DND-41 (cell line): Measurements from ENCODE around the gene SOD1.

Experiments
- ATAC-seq: fragments of 200-7000 bp; cut with Tn5 transposase; 3 replicates; pipeline ENCODE4 v1.9.1; 2021; ENCODE audit warnings: low read depth; ENCODE audit not compliant: insufficient read depth
- DNase-seq: peaks from one replicate; pipeline ENCODE4 v3.0.0-alpha.2; 2020
- H2AFZ ChIP-seq: 2 replicates; pipeline ENCODE4 v1.6.0; 2012; ENCODE audit warnings: low read depth, low read length
- H3K27ac ChIP-seq: 2 replicates; pipeline ENCODE4 v1.5.1; 2012; ENCODE audit warnings: low read length, inconsistent platforms
- H3K27me3 ChIP-seq: fragments of 200-600 bp; sonication (generic); 2 replicates; pipeline ENCODE4 v1.6.0; 2012; ENCODE audit warnings: low read length, mild to moderate bottlenecking, inconsistent platforms; ENCODE audit not compliant: insufficient read depth, poor library complexity
- H3K36me3 ChIP-seq: 2 replicates; pipeline ENCODE4 v1.5.1; 2012; ENCODE audit warnings: low read length, inconsistent platforms; ENCODE audit not compliant: insufficient read depth
- H3K4me1 ChIP-seq: 2 replicates; pipeline ENCODE4 v1.5.1; 2012; ENCODE audit warnings: mild to moderate bottlenecking, low read length; ENCODE audit not compliant: insufficient read depth
- H3K4me2 ChIP-seq: 2 replicates; pipeline ENCODE4 v1.6.0; 2012; ENCODE audit warnings: mild to moderate bottlenecking, moderate library complexity, low read length, inconsistent platforms; ENCODE audit not compliant: insufficient read depth
- H3K4me3 ChIP-seq, 2 experiments: fragments of 200-600 bp in 1 of 2; shearing (Covaris generic) in 1 of 2; 2 replicates each; pipeline ENCODE4 v1.5.1; 2012 to 2016; ENCODE audit warnings: inconsistent platforms in 2 of 2, low read length in 2 of 2, mild to moderate bottlenecking in 2 of 2, low read depth in 1 of 2, moderate library complexity in 1 of 2
- H3K79me2 ChIP-seq: 2 replicates; pipeline ENCODE4 v1.6.0; 2012; ENCODE audit warnings: low read length, inconsistent platforms; ENCODE audit not compliant: insufficient read depth
- H3K9ac ChIP-seq: 2 replicates; pipeline ENCODE4 v1.6.0; 2012; ENCODE audit warnings: low read depth, mild to moderate bottlenecking, inconsistent platforms, low read length, moderate library complexity
- H3K9me3 ChIP-seq: 2 replicates; pipeline ENCODE4 v1.5.1; 2012; ENCODE audit warnings: low read length, moderate library complexity, mild to moderate bottlenecking, inconsistent platforms; ENCODE audit not compliant: insufficient read depth, severe bottlenecking
- H4K20me1 ChIP-seq: 2 replicates; pipeline ENCODE4 v1.6.0; 2012; ENCODE audit warnings: low read length; ENCODE audit not compliant: insufficient read depth
- CTCF ChIP-seq: IDR thresholded peaks from 2 replicates; pipeline ENCODE4 v1.5.1; 2012; ENCODE audit warnings: borderline replicate concordance, low read length, moderate library complexity, mild to moderate bottlenecking; ENCODE audit not compliant: poor library complexity, severe bottlenecking; ENCODE audit errors: extremely low read depth
- EZH2 ChIP-seq: IDR thresholded peaks from 3 replicates; pipeline ENCODE4 v1.6.1; 2012; ENCODE audit warnings: borderline replicate concordance, low read depth, mild to moderate bottlenecking, moderate library complexity, low read length, inconsistent platforms; ENCODE audit not compliant: severe bottlenecking

The SOD1 gene

GRCh38 chr21:31667132-31667531 is 7.6 kb downstream of the SOD1 start:
- H2AFZ ChIP-seq, result no peak overlapping the region
- H3K4me2 ChIP-seq, result no peak overlapping the region
- no peak for ATAC-seq
- peaks cover 85% of the 10 kb centered on the region for H3K36me3 ChIP-seq
- H3K27me3 ChIP-seq, result no peaks in the 10 kb centered on the region
- H3K9ac ChIP-seq, result no peak overlapping the region
- DNase-seq, result no peak
- H3K9me3 ChIP-seq, result no peaks in the 10 kb centered on the region
- H3K79me2 ChIP-seq, result peaks cover 40% of the 10 kb centered on the region
- H4K20me1 ChIP-seq, result peaks cover 30% of the 10 kb centered on the region; the same call in 1 of the 2 replicates
- no peak overlapping the region for H3K27ac ChIP-seq
- TF ChIP-seq EZH2 (no peak), CTCF (no peak)
- peaks cover 40% of the 10 kb centered on the region for H3K4me1 ChIP-seq
- no peak overlapping the region for H3K4me3 ChIP-seq

DNA sequence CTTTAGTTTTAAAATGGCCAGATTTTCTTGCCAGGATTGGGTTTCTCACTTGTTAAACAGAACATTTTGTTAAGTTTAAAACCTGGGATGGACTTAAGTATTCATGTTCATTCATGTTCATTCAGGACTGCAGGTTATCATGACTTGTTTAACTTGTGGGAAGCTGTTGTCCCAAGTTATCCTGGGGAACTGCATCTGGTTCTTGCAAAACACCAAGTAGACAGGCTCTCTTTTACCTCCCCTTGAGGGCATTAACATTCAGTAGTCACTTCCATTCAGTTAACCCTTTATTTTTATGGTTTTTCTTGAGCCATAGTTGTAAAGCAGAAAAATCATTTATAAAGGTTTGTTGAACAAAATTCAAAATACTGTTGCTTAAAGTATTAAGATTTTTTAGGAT is 8.1 kb downstream of the SOD1 start:
- no peak overlapping the region for H3K27ac ChIP-seq
- no peak overlapping the region for H2AFZ ChIP-seq
- peaks cover 35% of the 10 kb centered on the region for H3K4me1 ChIP-seq
- no peak overlapping the region for H3K4me2 ChIP-seq
- H3K36me3 ChIP-seq, result peaks cover 86% of the 10 kb centered on the region
- no peak for TF ChIP-seq CTCF
- no peak for TF ChIP-seq EZH2
- H3K27me3 ChIP-seq, result no peaks in the 10 kb centered on the region
- peaks cover 28% of the 10 kb centered on the region; the same call in 1 of the 2 replicates for H4K20me1 ChIP-seq
- ATAC-seq (no peak), DNase-seq (no peak)
- H3K9ac ChIP-seq, result no peak overlapping the region
- H3K79me2 ChIP-seq, result peaks cover 35% of the 10 kb centered on the region
- no peaks in the 10 kb centered on the region for H3K9me3 ChIP-seq
- H3K4me3 ChIP-seq, result no peak overlapping the region

GRCh38 chr21:31668651-31669491 is 9.4 kb downstream of the SOD1 start:
- no peak for ATAC-seq

More at GRCh38 chr21:31668651-31669491, 9.4 kb downstream of the SOD1 start:
- no peaks in the 10 kb centered on the region for H3K27me3 ChIP-seq
- no peak for TF ChIP-seq CTCF
- TF ChIP-seq EZH2, result no peak
- no peaks in the 10 kb centered on the region for H3K9me3 ChIP-seq
- no peak for DNase-seq
- H3K9ac ChIP-seq, result no peak overlapping the region
- no peak overlapping the region for H3K4me2 ChIP-seq
- no peak overlapping the region for H3K27ac ChIP-seq
- peaks cover 21% of the 10 kb centered on the region; the same call in 1 of the 2 replicates for H4K20me1 ChIP-seq
- H2AFZ ChIP-seq, result no peak overlapping the region
- H3K79me2 ChIP-seq, result peaks cover 24% of the 10 kb centered on the region
- H3K4me3 ChIP-seq, result no peak overlapping the region
- H3K36me3 ChIP-seq, result peaks cover 87% of the 10 kb centered on the region
- peaks cover 25% of the 10 kb centered on the region for H3K4me1 ChIP-seq
